ENCODE data around the gene SLC10A3.

- TF ChIP-seq POLR2A (IDR thresholded peaks at IDR 0.05) (no peak), CTCF (IDR thresholded peaks at IDR 0.05) (no peak), POLR2AphosphoS5 (IDR thresholded peaks at IDR 0.05) (no peak)
These were observed 20.5 kb downstream of the SLC10A3 start for GRCh38 chrX:154469880-154470279.

All from upper lobe of left lung (tissue), 4 donors.